CD4-positive, alpha-beta T cell treated with Interleukin-15 for 4 hours (primary cell): Measurements from ENCODE around the gene DNAJA3.

Experiments used
- DNase-seq: peaks from one replicate; pipeline ENCODE4 v3.0.0-alpha.2; 2020; ENCODE audit warnings: low spot score

DNAJA3 gene

DNA sequence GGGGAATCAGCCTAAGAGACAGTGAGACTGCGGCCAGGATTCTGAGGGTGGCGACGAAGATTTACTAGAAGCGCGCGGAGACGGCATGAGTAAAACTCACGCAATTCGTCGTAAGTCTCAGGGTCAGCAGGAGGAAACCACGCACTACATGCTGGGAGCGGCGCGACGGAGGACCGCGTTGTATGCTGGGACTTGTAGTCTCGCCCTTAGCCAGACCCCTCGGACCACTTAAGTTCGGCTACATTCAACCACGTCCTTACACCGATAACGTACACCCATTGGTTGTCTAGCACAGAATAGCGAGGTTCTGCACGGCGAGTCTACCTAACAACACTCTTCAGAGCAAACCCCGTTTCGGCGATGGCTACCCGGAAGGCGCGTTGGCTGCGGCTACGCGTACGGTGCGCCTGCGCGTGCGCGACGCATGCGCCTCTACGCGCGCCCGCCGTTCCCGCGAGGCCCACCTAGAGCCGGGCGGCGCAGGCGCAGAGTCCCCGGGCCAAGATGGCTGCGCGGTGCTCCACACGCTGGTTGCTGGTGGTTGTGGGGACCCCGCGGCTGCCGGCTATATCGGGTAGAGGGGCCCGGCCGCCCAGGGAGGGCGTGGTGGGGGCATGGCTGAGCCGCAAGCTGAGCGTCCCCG lies at the start of gene DNAJA3:
Gene DNAJA3 (plus strand): TSS at position 491 of the 643 bp plus-strand sequence. CDS start 14 bp downstream, at position 505.
- peak; percentile 90 for DNase-seq

DNA sequence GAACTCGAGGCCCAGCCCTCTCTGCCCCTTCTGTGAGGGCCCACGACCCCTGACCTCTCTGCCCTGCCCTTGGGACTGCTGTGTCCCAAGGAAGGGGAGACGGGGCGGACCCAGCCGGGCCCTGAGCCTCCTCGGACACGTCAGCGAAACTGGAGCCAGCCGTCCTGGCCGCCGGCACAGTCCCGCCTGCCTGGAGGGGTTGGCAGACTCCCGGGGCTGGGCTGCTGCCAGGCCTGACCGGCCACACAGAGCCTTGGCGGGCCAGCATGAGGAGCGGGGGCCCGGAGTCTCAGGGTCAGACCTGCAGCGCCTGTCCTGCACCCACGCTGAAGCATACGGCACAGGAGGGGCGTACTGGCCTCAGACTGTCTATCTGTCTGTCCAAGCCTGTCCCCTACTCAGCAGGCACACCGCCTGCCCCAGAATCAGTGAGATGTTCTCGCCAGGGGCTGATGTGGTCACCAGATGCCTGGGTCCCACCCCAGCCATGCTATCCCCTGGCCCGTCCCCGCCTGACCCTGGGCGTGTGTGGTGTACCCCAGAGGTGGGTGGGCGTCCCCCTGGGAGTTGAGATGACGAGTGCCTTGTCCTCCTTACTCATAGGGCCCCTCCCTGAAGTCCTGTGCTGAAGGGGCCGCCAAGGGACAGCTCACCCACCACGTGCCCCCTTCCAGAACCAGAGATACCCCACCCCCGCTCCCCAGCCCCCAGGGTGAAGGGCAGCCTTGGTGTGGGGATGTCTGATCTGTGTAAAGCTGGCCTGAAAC lies 49.4 kb upstream of the DNAJA3 start:
- no peak for DNase-seq

DNA sequence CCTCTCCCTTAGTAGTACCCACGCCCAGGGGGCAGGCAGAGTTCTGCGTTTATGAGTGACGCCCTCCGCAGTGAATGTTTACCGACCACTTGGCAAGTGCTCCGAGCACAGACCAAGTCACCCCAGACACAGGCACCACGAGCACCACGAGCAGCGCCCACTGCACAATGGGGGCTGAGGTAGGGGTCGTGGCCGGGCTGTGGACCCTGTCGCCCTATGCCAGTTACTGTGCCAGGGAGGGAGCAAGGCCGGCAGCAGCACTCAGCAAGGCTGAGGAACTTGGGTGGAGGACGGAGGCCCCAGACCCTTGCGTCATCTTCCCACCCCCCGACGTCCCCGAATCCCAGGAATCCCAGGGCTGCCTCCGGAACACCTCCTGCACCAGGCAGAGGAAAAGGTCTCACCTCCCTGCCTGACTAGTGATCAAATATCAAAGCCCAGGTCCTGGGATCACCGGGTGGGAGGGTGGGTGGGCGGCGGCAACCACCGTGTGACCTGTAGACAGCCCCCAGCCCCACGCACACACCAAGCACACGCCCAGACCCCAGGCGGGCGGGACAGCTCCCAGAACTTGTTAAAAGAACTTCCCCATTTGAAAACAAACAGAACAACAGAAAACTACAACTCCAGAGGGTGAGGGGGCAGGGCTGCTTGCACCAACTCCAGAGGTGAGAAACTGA lies 48.6 kb upstream of the DNAJA3 start:
- no peak for DNase-seq

DNA sequence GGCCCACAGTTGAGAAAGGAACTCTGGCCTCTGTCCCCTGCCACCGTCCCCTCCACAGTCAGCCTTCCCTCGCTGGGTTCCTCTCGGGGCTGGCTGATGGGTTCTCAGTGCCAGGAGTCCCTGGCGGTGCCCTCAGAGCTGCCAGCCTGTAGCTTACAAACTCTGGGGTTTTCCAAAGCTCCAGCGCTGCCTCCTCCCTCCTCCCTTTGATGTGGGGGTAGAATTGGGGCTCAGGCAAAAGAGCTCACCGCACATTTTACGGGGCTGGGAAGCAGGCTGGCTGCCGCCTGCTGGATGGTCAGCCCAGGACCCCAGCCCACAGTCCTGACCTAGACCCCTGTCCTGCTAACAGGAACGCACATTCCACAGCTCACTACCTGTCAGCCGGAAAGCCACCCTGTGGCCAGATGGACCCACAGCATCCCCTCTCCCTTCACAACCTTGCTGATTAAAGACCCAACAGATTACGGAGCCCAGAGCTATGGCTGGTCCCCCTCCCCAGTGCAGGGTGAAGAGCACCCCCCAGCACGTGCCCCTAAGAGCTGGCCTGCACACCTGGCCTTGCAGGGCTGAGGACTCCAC lies 48.0 kb upstream of the DNAJA3 start:
- DNase-seq: no peak

DNA sequence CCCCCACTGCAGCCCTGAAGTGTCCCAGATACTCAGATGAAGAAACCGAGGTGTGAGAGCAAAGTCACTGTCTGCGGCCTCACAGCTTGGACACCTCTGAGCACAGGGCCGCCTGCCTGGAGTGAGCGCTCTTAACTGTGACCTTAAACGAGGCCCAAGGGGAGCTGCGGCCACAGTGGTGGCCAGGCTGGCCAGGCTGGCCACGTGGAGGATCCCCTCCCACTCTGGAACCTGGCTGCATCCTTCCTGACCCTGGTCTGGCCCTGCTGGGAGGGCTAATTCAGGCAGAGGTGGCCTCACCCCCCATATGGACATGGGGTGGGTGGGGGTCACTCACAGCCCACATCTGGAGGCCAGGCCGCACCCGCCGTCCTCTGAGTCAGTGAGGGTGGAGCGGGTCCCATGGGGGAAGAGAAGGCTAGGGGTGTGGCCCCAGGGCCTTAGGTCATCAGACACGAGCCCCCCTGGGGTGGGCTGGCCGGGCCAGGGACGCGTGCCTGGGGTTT lies 47.5 kb upstream of the DNAJA3 start:
- DNase-seq: no peak

DNA sequence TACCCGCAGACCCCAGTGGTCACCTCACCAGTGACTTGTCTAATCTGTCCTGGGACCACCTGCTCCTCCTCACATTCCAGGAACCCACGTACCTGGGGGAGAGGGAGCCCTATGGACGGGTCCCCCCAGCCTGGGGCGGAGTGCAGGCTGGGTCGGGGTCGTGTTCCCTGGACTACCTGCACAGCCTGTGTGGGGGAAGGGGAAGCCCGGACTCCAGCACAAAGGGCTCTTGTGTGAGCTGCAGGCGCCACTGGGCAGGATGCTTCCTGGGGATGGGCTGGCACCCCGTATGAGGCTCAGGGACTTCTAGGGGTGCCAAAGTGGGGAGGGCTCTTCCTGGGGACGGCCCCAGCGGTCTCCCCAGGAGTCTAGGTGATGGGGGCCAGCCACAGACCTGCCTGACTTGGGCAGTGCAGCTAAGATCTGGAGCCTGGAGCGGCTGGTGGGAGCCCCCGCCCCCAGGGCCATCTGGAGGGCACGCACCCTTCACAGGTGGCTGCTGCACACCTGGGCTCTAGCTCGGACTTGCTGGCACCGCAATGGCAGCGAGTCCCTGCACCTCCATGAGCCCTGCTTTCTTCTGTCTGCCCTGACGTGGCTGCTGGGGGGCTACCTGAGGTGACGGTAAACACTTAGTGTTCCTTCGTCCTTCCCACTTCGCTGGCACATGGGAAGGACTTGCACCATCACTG lies 46.5 kb upstream of the DNAJA3 start:
- DNase-seq: no peak

DNA sequence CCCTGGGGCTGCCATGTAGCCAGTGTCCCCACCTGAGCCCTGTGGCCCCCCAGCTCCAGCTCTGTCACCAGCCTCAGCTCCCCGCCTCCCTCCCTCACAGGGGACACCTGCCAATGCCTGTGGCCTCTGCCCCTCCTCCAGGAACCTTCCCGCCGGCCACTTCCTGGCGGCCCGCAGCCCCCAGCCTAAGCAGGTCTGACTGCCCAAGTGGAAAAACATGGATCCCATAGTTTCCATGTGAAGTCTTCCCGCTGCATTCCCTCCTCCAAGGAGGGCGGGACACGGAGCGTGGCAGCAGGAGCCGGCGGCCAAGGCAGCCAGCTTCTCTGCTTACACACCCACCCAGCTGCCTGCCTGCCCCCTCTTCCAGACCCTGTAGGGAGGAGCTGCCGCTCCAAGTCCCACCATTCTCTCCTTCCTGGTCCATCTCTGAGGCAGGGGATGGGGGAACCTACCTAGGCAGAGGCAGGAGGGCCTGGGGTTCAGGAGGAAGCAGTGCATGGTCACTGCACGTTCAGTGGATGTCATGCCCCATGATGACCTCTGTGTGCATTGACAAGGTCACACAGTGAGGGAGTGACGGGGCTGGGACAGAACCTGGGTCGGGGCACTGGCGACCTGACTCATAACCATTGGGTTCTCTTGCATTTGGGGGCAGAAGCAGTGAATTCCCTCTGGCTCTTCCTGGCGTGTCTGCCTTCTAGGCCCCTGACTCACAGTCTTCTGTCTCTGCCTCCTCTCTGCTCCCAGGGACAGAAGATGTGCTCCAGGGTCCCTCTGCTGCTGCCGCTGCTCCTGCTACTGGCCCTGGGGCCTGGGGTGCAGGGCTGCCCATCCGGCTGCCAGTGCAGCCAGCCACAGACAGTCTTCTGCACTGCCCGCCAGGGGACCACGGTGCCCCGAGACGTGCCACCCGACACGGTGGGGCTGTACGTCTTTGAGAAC lies 45.3 kb upstream of the DNAJA3 start:
- no peak for DNase-seq

DNA sequence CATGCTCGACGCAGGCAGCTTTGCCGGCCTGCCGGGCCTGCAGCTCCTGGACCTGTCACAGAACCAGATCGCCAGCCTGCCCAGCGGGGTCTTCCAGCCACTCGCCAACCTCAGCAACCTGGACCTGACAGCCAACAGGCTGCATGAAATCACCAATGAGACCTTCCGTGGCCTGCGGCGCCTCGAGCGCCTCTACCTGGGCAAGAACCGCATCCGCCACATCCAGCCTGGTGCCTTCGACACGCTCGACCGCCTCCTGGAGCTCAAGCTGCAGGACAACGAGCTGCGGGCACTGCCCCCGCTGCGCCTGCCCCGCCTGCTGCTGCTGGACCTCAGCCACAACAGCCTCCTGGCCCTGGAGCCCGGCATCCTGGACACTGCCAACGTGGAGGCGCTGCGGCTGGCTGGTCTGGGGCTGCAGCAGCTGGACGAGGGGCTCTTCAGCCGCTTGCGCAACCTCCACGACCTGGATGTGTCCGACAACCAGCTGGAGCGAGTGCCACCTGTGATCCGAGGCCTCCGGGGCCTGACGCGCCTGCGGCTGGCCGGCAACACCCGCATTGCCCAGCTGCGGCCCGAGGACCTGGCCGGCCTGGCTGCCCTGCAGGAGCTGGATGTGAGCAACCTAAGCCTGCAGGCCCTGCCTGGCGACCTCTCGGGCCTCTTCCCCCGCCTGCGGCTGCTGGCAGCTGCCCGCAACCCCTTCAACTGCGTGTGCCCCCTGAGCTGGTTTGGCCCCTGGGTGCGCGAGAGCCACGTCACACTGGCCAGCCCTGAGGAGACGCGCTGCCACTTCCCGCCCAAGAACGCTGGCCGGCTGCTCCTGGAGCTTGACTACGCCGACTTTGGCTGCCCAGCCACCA lies 44.4 kb upstream of the DNAJA3 start:
- DNase-seq: no peak

DNA sequence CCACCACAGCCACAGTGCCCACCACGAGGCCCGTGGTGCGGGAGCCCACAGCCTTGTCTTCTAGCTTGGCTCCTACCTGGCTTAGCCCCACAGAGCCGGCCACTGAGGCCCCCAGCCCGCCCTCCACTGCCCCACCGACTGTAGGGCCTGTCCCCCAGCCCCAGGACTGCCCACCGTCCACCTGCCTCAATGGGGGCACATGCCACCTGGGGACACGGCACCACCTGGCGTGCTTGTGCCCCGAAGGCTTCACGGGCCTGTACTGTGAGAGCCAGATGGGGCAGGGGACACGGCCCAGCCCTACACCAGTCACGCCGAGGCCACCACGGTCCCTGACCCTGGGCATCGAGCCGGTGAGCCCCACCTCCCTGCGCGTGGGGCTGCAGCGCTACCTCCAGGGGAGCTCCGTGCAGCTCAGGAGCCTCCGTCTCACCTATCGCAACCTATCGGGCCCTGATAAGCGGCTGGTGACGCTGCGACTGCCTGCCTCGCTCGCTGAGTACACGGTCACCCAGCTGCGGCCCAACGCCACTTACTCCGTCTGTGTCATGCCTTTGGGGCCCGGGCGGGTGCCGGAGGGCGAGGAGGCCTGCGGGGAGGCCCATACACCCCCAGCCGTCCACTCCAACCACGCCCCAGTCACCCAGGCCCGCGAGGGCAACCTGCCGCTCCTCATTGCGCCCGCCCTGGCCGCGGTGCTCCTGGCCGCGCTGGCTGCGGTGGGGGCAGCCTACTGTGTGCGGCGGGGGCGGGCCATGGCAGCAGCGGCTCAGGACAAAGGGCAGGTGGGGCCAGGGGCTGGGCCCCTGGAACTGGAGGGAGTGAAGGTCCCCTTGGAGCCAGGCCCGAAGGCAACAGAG lies 43.5 kb upstream of the DNAJA3 start:
- no peak for DNase-seq

DNA sequence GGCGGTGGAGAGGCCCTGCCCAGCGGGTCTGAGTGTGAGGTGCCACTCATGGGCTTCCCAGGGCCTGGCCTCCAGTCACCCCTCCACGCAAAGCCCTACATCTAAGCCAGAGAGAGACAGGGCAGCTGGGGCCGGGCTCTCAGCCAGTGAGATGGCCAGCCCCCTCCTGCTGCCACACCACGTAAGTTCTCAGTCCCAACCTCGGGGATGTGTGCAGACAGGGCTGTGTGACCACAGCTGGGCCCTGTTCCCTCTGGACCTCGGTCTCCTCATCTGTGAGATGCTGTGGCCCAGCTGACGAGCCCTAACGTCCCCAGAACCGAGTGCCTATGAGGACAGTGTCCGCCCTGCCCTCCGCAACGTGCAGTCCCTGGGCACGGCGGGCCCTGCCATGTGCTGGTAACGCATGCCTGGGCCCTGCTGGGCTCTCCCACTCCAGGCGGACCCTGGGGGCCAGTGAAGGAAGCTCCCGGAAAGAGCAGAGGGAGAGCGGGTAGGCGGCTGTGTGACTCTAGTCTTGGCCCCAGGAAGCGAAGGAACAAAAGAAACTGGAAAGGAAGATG lies 42.8 kb upstream of the DNAJA3 start:
- DNase-seq: no peak

DNA sequence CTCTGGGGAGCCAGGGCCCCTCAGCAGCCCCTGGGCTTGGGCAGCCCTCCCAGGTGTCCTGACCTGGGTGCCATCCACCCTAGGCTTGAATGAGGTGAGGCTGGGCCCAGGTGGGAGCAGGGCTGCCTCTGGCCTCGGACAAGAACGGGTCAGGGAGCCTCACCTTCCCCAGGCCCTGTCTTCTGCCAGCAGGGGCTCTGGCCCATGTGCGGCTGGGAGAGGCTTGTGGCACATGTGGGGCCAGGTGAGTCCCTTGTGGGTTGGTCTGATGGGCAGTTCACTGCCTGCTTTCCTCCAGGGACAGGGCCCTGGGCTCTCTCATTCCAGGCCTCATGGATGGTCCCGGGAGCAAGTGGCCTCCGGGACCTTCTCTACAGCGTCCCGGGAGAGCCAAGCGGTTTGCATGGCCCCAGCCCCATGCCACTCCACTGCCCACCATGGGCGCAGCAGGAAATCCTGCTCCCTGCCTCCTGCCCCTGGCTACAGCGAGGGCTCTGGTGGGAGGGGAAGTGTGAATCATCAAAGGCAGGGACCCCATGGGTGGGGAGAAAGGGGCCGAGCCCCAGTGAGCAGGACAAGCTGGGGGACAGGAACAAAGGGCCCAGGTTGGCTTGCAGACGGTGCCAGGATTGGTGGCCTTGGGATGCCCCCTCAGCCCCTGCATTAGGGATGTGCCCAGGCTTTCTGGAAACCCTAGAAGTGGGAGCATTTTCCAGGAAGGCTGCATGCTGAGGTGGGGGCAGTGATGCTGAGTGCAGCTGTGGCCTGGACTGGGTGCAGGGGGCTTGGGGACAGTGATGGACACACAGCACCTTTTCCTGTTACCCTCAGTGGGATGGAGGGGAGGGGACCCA lies 41.9 kb upstream of the DNAJA3 start:
- no peak for DNase-seq

DNA sequence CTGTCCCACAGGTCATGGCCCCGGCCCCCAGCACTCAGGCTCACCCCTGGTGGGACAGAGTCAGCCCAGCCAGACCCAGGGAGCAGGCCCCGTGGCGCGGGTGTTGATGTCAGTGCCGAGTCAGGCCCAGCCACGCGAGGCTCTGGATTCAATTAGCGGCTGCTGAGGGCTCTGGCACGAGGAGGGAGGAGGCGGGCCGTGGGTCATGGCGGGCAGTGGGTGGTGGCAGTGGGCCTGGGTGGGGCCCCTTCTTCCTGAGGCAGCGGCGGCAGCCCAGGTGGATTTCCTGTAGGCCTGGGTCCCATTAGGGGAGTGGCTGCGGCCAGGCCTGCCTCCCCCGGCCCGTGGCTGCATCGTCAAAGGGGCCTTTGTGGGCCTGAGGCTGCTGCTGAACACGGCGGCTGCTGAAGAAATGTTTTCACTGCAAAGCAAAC lies 41.1 kb upstream of the DNAJA3 start:
- no peak for DNase-seq

DNA sequence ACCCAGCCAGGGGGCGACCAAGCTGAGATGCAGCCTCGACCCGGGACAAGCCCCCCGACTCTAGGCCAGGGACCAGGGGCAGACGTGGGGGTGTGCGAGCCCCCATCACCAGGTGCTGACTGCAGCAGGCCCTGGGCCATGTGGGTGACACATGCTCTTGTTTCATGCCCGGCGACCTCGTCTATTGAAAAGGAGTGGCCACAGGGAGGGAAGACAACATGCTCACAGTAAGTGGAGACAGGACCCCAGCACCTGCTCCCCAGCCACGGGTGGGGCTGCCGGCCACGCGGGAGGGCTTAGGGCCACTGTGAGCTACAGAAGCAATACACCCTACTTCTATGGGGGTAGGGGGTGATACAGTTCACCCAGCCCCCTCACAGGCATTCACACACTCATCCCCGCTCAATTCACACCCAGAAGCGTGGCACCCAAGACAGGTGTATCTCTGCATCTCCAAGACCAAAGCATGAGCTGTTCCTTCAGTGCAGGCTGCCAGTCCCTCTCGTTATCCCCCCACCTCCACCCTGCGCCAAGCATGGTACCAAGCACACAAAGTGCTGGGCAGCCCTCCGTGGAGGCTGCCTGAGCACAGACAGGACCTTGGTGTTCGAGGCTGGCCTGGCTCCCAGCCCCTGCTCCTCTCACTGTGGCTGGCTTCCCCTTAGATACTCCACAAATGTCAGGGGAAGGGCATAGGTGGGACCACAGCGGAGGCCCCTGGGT lies 40.4 kb upstream of the DNAJA3 start:
- DNase-seq: no peak

DNA sequence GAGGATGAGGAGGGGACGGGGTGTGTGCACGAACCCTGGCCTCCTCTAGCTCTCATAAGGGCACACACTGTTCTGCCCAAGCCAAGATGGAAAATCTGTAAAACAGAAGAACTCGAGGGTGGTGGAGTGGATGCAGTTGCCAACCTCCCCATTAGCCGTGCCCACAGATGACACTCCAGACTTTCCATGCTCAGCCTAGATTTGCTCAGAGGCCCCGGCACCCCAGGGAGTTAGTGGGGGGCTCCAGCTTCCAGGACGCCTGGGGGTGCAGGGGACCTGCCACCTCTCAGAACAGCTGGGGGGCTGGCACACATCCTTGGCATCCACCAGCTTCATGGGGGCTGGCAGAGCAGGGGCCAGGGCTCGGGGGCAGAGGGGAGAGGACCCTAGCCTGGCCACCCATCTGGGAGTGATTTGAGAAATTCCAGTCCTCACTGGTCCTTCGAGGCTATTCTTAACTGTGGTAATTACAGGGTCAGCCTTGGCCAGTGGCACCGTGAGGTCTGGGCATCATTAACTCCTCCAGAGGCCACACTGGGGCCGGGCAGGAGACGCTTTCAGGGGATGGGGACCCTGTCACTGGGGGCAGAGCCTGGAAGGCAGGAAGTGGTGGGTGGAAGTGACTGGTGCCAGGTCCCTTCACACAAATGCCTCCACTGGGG lies 39.7 kb upstream of the DNAJA3 start:
- no peak for DNase-seq

DNA sequence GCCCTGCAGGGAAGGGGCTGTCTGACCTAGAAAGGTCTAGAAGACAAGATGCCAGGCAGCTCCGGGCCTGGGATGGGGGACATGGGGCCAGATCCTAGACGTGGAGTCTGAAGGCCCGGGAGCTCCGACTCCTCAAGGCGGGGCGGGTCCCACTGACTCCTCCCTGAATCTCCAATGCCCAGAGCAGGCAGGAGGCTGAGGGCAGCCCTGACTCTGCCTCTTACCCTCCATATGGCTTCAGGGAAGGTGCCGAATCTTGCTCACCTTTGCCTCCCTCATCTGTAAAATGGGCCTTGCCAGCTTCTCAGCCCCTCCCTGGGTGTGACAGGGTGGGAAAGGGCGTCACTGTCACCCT lies 39.2 kb upstream of the DNAJA3 start:
- no peak for DNase-seq

DNA sequence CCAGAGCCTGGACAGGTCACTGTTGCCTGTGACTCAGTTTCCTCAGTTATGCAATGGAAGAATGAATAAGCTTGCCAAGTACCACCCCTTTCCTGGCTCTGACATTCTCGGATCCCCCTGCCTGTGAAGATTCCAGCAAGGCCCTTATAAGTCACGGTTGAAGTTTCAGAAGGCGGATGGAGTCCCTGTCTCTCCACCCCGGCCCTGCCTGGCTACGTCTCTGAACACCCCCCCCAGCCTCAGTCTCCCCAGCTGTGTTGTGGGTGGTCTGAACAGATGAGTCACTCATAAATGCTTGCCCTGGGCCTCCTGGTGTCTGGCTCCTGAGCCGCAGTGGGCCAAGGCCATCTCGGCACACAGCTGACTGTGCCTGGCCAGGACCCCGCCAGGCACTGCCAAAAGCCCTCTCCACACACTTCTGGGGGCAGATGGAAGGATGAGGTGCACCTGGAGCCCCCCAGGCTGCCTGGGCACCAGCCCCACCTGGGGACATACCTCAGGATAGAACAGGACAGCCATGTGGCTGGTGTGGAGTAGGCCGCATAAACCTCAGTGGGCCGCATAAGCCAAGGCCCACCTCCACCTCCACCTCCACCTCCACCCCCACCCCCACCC lies 38.6 kb upstream of the DNAJA3 start:
- DNase-seq: no peak
